ELR (cell line): Measurements from ENCODE around the gene PTK7.

Experiments
- DNase-seq: peaks from one replicate; pipeline ENCODE4 v3.0.0-alpha.2; 2015; ENCODE audit warnings: low read depth

Gene PTK7

GRCh38 chr6:43054206-43054943, 21.7 kb upstream of the PTK7 start:
- no peak for DNase-seq

- DNase-seq, result no peak
Measured at GRCh38 chr6:43055966-43056365, 20.1 kb upstream of the PTK7 start.

GRCh38 chr6:43058531-43058930, 17.6 kb upstream of the PTK7 start:
- peak; percentile 51 for DNase-seq

GRCh38 chr6:43059168-43060033, 16.7 kb upstream of the PTK7 start, which contains the start of the genes KLC4 and MRPL2:
TSS of gene KLC4 (plus strand) at chr6:43059631. CDS start at chr6:43061336, 1,705 bp downstream.
TSS of gene MRPL2 (minus strand) at chr6:43059434. CDS start at chr6:43059381, 53 bp downstream.
- DNase-seq, result peak; percentile 100

- DNase-seq, result no peak
Measured at GRCh38 chr6:43060034-43060754, 15.9 kb upstream of the PTK7 start.

- DNase-seq, result no peak
Measured at GRCh38 chr6:43060755-43061633, 15.1 kb upstream of the PTK7 start.

GRCh38 chr6:43061861-43062260, 14.3 kb upstream of the PTK7 start:
- peak; percentile 30 for DNase-seq

GRCh38 chr6:43062818-43063217, 13.3 kb upstream of the PTK7 start:
- no peak for DNase-seq

GRCh38 chr6:43070028-43070632, 6.0 kb upstream of the PTK7 start:
- peak; percentile 77 for DNase-seq

GRCh38 chr6:43074847-43075669, 1.1 kb upstream of the PTK7 start:
- no peak for DNase-seq

- DNase-seq, result peak; percentile 69
Measured at GRCh38 chr6:43076464-43077332, 584 bp downstream of the PTK7 start.

GRCh38 chr6:43077333-43077809, 1.3 kb downstream of the PTK7 start:
- DNase-seq, result no peak

GRCh38 chr6:43077981-43078511, 1.9 kb downstream of the PTK7 start:
- DNase-seq, result peak; percentile 23

- DNase-seq, result peak; percentile 26
Measured at GRCh38 chr6:43078691-43079090, 2.6 kb downstream of the PTK7 start.

GRCh38 chr6:43081043-43081442, 4.9 kb downstream of the PTK7 start:
- DNase-seq, result no peak

GRCh38 chr6:43081922-43082321, 5.8 kb downstream of the PTK7 start:
- peak; percentile 63 for DNase-seq

GRCh38 chr6:43082806-43083655, 6.9 kb downstream of the PTK7 start:
- no peak for DNase-seq
